HG02852 (cell line): ENCODE results near the gene TGFA.
A peak's percentile ranks its signal among the peaks of the same experiment; 100 is the strongest.

ENCODE experiments used
- ATAC-seq: cut with Tn5 transposase; IDR thresholded peaks from one replicate; pipeline ENCODE4 v1.9.1; 2021; ENCODE audit warnings: mild to moderate bottlenecking, moderate library complexity; ENCODE audit not compliant: unreplicated experiment

TGFA gene

DNA sequence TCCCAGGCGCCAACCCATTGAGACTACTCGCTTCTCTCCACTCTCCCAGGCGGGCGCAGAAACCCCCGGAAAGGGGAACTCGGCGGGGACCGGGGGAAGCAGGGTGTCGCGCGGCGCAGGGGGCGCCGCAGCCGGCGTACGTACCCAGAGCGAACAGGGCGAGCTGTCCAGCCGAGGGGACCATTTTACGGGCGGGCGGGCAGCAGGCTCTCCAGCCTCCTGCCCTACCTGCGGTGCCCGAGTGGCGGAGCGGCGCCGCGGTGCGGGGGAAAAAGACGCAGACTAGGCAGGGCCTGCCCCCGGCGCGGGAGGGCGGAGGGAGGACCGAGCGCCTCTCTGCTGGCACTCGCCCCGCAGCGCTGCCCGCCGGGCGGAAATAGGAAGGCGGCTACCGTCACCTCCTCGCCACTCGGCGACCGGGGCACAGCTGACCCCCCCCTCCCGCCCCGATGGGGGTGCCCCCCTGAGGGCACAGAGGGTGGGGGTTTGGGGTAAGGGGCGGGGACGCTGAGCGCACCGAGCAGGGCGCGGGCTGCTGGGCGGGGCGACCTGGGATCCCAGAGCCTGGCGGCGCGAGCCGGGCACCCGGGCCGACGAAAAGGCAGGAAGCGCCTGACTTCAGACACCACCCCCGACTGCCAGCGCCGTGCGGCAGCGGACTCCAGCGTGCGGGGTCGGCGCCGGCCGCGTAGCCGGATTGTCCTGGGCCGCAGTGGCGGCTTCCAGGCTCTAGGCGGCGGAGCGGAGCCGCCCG lies at the start of gene TGFA:
TGFA (minus strand) TSS at position 243 of the 754 bp plus-strand sequence; CDS start at position 184, 59 bp downstream.
- ATAC-seq: peak; percentile 57

DNA sequence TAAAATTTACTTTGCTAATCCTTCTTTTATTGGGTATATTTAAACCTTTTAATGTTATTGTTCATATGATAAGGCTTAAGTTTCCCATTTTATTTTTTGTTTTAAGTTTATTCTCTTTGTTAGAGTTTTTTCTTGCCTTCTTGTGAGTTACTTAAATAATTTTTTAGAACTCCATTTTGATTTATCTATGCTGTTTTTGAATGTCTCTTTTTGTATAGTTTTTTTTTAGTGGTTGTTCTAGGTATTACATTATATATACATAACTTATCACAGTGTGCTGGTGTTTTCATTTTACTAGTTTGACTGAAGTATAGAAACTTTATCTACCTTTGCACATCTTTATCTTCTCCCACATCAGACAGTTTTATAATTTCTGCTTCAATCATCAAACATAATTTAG lies 49.4 kb upstream of the TGFA start:
- ATAC-seq: no peak

DNA sequence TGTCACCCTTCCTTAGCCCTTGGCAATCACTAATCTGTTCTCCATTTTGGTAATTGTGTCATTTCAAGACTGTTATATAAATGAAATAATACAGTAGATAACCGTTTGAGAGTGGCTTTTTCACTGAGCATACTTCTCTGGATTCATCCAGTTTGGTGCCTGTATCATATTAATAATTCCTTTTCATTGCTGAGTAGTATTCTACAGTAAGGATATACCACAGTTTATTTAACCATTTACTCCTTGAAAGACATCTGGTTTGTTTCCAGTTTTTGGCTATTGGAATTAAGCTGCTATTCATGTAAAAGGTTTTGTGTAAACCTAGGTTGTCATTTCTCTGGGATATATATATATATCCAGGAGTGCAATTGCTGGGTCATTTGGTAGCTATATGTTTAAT lies 44.6 kb upstream of the TGFA start:
- no peak for ATAC-seq

DNA sequence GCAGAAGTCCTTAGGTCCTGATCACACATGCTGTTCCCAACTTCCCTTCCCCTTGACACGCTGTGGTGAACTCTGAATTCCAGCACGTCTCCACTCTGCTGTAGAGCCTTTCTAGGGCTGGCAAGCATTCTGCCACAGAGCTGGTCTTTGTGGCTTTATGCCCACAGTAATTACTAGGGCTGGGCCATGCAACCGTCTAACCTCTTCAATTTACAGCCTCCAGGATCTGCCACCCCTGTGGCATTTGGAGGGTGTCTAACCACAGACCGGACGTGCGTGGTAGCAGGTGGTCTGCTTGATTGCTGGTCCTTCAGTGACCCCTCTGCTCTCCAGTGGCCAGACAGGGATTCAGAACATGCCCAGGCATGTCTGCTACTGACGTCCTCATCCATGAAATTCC lies 43.1 kb upstream of the TGFA start:
- ATAC-seq: no peak

DNA sequence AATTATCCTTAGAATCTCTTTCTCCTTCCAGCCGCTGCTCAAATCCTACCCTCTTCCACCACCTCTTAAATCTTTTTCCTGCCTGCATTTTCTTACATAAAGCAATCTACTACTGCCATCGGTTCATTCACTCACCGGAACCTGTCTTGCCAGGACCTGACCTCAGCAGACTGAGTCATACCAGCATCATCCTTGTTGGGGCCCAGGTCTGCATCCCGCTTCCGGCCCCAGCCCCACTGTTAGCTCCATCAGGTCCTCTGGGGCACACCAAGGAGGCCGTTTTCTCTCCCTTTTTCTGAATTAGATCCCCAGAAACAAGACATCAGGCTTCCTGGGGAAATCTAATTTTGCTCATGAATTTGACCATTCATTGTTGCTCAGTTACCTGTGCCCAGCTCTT lies 42.7 kb upstream of the TGFA start:
- ATAC-seq: no peak

DNA sequence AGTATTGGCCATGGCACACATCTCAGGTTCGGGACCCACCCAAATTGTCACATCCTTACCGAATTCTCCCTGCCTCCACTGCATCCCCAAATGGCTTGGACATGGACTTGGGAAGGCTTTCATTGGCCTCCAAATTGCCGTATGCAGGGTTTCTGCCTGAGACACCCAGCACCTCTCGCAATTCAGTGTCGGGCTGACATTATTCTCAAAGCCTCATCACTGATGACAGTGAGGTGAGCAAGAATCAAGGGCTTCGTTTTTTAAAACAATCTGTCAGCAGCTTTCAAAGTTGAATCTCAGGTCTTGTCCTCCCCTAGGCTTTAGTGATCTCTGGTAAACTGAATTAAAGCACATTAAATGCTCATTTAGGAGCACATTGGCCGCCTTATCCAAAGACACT lies 29.5 kb upstream of the TGFA start:
- ATAC-seq: no peak

DNA sequence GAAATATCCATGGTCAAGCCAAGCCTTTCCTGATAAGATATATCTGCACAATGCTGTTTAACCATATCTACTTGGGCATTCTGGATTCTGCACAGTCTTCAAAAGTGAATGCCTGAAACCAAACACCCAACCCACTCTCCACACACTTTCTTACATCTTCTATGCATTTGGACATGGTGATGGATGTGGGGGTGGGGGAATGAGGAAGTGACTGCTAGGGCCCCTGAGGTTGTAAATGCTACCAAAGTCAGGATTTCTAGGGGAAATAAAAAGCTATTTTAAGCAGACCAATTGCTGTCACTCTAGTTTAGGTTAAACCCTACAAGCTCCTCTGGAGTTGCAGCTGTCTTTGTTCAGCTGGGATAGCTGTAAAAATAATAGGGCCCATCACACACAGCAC lies 26.7 kb upstream of the TGFA start:
- no peak for ATAC-seq

DNA sequence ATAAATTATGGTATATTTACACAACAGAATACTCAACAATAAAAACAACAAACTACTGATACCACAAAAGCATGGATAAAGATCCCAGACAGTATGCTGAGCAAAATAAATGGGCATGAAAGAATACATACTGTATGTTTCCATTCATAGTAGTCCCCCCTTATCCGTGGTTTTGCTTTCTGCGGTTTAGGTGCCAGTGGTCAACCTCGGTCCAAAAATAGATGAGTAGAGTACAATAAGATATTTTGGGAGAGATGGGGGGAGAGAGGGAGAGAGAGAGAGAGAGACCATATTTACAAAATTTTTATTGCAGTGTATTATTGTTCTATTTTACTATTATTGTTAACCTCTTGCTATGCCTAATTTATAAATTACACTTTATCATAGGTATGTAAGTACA lies 21.0 kb upstream of the TGFA start:
- ATAC-seq: no peak

DNA sequence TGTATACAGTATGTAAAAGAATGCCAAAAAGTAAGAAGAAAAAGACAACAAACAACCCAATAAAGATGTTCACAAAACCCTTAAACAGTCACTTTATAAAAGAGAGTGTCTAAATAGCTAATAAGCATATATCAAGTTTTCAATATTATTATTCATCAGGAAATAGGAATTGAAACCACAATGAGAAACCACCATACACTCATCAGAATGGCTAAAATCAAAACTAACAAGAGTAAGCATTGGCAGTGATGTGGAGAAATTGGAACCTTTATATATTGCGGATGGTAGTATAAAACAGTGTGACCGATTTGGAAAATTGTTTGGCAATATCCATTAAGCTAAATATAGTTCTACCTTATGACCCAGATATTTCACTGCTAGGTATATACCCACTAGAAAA lies 20.5 kb upstream of the TGFA start:
- ATAC-seq: no peak

DNA sequence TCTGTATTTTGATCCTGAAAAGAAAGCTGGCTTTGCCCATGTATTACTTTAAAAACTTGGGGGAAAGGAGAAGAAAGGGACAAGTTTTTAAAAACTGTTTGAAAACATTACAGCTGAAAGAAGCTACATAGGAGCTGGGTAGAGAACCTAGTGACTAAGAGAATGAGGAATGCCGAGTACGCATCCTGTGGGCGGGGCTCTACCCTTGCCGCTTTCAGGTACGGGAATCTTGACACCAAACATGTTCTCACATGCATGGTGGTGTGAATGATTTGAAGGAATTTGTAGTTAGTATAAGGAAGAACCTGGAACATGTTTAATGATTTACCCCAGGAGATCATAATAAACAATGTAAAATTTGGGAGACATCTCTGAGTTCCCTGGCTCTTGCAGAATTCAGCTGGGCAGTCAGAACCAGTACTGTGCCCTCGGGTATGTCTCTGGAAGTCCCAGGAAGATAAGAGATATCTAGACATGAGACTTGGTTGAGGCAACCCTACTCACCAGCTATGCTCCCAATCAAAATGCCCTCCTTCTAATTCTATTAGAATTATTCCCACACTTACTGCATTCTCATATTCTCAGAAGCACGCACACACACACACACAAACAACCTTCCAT lies 16.5 kb upstream of the TGFA start:
- ATAC-seq: no peak

DNA sequence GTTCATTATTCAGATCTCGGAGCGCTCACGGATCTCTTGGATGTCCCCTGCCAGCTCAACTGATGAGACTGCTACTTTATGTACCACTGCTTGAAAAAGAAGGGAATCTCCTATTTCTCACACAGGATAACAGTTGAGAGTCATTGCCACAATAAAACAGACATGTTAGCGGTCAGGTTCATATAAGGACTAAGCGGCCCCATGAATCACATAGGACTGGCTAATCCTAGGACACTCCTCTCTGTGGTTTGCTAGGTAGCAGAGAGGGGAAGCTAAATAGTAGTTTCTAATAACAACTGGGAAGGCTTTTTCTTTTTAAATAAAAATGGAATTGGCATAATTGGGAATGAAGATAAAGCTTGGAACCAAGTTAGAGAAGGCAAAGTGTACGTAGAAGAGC lies 15.9 kb upstream of the TGFA start:
- no peak for ATAC-seq

DNA sequence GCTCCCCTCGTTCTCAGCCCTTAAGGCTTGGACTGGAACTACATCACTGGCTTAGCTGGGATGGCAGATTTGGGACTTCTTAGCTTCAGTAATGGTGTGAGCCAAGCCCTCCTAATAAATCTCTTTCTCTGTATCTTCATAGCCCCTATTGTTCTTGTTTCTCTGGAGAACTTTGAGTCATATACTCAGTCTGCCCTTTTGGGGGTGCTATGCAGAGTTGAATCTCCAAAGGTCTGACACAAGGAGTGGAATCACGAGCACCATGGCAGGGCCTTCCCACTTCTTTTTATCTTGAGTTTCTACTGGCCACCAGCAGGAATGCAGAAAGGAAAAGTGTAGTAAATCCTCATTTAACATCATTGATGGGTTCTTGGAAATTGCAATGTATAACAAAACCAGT lies 13.3 kb upstream of the TGFA start:
- ATAC-seq: no peak

DNA sequence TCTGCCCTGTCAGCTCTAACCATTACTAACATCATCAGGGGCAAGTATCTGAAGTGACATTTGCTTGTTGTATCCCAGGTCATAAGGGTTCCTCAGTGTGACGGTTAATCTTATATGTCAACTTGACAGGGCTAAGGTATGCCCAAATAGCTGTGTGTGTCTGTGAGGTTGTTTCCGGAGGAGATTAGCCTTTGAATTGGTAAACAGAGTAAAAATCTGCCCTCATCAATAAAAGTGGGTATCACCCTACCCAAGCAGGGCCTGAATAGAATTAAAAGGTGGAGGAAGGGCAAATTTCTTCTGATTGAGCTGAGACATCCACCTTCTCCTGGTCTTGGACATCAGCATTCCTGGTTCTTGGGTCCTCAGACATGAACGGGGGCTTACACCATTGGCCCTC lies 12.8 kb upstream of the TGFA start:
- no peak for ATAC-seq

DNA sequence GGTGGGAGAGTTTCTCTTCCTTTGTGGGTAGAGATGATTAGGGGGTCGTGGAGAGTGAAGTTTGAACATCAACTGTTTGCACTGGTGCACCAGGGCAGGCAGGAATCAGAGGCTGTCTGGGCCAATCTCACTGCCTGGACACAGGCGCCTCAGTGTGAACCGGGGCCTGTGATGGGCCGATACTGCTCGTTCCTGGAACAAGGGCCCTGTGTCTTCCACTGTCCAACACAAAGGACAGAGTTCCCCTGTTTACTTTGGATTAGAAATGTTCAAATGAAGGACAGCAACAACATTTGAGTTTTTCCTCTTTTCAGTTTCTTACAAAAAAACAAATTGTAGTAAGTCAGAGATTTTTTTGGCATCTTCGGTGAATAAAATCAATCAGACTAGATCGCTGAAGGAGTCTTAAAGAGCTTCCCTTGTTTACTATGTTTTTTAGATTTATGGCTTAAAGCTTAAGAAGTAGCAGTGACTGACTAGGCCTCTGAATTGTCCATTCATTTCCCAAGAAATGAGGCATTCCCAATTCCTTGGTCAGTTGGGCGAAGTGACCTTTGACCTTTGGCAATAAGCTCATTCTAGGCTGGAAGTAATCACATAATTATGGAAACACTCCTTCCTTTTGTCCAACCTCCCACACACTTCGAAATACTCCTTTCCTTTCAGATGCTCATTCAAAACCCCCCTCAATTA lies 11.6 kb upstream of the TGFA start:
- no peak for ATAC-seq

DNA sequence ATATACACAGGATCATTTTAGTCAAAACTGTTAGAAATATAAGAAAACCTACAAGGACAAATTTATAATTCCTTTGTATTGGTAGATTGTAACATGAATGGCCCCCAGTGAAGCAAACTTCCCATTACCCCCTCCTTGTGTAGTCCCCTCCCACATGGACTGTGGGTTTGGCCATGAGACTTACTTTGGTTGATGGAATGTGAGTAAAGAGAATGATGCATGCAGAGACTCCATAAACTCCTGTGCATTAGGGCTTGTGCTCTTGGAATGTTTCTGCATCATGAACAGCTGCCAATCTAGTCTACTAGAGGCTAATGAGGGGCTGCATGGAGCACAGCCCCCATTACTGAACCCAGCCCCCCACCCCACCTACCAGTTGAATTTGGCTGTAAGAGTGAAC lies 8.3 kb upstream of the TGFA start:
- ATAC-seq: no peak

DNA sequence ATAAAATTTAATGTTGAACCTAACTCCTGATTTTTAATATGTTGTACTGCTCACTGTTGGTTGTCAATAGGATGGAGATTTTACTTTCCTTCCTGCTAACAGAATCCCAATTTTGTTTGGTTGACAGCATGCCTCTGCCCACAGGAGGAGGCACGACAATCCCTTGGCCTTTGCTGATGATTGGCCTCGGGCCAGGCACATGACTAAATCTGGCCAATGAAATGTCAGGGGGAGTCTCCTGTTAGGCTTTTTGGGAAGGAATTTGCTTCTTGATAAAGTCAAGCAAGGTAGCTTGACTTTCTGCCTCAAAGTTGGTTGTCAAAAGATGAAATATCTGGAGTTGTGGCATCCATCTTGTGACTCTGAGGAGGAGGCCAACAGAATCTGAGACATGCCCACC lies 6.8 kb upstream of the TGFA start:
- no peak for ATAC-seq

DNA sequence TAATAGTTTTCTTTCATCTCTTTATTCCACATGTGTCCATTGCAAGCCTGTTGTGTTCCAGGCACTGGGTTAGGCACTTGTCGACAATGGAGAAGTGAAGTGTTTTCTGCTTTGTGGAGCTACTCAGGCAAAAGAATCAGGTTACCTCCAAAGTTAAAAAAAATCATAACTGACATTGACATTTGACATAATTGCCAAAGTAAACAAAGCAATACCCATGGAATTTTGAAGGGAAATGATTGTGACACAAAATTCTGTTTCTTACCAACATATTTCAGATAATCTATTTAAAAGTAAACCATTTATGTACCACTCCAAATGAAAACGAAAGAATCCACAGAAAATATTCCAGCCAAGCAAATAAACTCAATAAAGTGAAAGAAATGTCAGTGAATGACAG lies 6.4 kb upstream of the TGFA start:
- no peak for ATAC-seq

DNA sequence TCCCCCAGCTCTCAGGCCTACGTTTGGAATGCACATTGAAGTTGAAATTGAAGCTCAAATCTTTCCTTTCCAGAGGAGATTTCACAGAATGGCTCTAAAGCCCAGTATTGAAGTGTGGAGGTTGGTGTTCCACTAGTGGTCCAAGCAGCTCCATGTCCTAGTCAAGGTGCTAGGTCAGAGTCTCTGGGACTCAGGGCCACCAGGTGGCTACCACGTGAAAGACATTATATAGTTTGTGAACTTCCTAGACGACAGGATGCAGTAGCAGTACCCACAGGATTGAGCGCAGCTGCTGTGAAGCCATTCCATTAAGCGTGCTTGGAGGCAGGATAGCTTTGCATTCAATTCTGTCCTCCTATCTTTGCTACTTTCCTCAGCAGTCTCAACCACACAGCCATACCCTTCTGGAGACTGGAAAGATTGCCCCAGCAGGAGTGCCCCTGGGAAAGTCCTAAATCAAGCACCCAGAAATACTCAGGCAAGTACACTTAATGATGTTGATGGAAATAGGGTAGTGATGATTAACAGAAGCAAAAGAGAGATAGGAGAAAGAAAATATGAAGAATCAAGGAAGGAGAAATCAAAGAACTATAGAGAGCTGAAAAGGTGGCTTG lies 4.7 kb upstream of the TGFA start:
- no peak for ATAC-seq

DNA sequence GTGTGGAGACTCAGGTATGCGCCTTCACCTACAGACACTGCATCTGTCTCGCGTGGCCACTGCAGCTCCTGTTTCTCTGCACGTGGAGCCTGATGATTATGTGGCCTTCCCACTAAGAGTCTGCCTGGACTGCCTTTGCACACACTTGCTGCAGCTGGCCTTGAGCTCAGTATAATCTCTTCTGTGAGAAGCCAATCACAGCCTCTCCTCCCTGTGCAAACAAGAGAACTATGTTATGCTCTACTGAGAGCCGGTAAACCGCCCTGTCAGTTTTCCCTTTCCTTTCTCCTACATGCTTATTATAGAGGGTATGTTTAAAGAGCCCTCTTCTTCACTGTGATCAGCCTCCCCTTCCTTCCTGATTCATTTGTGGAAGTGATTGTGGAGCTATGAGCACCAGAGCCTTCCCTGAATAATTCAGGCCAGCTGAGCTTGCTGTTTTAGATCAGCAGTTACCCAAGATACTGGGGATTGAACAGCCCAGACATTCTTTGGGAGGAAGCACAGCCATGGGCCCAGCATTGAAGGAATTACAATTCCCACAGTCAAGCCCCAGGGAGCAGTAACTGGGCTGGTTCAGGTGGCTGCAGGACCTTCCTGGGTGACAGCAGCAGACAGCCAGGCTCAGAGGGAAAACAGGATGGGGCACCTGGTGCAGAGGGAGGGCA lies 3.7 kb upstream of the TGFA start:
- no peak for ATAC-seq

DNA sequence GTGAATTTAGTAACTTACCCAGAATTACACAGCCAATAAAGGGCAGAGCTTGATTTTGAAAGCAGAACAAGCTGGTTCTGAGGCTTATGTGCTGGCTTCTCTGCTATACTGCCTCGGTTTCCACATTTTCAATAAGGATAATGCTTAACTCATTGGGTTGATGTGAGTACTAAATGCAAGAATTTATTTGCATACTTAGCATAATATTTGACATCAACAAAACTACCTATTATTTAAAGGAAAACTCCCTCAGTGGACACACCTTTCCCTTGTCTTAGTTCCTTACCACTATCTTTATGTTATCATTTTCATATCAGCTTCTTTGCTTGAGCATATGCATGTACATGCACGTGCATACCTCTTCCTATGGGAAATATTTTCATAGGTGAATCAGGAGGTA lies 3.0 kb upstream of the TGFA start:
- no peak for ATAC-seq

DNA sequence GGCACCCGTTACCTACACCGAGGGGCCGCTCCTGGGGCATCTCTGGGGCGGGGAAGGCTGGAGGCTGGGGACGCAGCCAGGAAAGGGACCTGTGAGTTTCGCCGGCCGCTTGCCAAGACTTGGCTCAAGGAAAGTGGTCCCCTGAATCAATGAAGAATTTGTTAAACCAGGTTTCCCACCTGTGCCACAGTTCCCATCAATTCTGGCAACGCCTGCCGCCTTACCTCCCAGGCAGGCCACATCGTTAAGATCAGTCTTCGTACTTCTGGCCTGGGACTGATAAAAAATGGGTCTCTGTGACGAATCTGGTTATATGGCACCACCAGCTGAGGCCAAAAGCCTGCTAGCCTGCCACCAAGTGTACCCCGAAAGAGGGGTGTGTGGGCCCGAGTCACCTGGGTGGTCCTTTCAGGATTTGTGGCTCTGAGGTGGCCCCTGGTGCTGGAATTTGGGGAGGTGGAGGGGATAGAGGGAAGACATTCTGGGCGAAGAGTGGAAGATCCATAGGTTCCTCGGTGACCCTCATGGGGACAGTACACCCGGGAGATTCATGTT lies 789 bp upstream of the TGFA start:
- no peak for ATAC-seq
